Caki2 (cell line): Measurements from ENCODE around the gene DHX30. TPM values are rescaled to one million over a fixed set of nuclear protein-coding genes. Genes with fewer than 3 reads are reported as not detected.
"Not testable (repeated sequence)": the region's sequence is repeated elsewhere in the genome, so short reads cannot be mapped to it uniquely, and the experiment has no call there.

ENCODE experiments used
- DNase-seq: peaks from one replicate; pipeline ENCODE4 v3.0.0-alpha.2; 2015; ENCODE audit warnings: low read depth
- in situ Hi-C: cut with HindIII; loops from 2 replicates; pipeline ENCODE4 v1.10.0; 2016; ENCODE audit warnings: low sequenced_read_pairs, low pct_unique_long_range_greater_than_20kb, mixed read lengths
- total RNA-seq: library from RNA; depleted of rRNA; stranded (reverse); fragments of >200 nt; shearing (Covaris generic); gene quantifications from 2 replicates; pipeline ENCODE4 v1.2.3, GENCODE V29; 2014; ENCODE audit warnings: low replicate concordance; rRNA removed

DHX30 gene, protein sequence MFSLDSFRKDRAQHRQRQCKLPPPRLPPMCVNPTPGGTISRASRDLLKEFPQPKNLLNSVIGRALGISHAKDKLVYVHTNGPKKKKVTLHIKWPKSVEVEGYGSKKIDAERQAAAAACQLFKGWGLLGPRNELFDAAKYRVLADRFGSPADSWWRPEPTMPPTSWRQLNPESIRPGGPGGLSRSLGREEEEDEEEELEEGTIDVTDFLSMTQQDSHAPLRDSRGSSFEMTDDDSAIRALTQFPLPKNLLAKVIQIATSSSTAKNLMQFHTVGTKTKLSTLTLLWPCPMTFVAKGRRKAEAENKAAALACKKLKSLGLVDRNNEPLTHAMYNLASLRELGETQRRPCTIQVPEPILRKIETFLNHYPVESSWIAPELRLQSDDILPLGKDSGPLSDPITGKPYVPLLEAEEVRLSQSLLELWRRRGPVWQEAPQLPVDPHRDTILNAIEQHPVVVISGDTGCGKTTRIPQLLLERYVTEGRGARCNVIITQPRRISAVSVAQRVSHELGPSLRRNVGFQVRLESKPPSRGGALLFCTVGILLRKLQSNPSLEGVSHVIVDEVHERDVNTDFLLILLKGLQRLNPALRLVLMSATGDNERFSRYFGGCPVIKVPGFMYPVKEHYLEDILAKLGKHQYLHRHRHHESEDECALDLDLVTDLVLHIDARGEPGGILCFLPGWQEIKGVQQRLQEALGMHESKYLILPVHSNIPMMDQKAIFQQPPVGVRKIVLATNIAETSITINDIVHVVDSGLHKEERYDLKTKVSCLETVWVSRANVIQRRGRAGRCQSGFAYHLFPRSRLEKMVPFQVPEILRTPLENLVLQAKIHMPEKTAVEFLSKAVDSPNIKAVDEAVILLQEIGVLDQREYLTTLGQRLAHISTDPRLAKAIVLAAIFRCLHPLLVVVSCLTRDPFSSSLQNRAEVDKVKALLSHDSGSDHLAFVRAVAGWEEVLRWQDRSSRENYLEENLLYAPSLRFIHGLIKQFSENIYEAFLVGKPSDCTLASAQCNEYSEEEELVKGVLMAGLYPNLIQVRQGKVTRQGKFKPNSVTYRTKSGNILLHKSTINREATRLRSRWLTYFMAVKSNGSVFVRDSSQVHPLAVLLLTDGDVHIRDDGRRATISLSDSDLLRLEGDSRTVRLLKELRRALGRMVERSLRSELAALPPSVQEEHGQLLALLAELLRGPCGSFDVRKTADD
- 67.0 and 67.2 TPM in 2 replicates for total RNA-seq

- in situ Hi-C loops, result no loop called here
- DNase-seq, result peak; percentile 81
These were observed at the start of gene DHX30 for GRCh38 chr3:47802734-47803479. DHX30 (plus strand) TSS chr3:47803138; CDS start chr3:47810684, 7,546 bp downstream.

- in situ Hi-C loops, result no loop called here
- DNase-seq, result no peak
These were observed 44.5 kb upstream of the DHX30 start for GRCh38 chr3:47758261-47759025.

DNA sequence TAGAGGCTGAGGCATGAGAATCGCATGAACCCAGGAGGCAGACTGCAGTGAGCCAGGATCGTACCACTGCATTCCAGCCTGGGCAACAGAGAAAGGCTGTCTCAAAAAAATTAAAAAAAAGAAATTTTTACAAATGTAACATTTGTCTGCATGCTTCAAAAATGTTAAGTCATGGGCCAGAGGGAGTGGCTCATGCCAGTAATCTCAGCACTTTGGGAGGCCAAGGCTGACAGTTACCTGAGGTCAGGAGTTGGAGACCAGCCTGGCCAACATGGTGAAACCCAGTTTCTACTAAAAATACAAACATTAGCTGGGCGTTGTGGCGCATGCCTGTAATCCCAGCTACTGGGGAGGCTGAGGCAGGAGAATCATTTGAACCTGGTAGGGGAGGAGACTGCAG lies 42.7 kb upstream of the DHX30 start:
- DNase-seq, in situ Hi-C loops: not testable (repeated sequence)

- DNase-seq, result no peak
- in situ Hi-C loops, result no loop called here
These were observed 41.9 kb upstream of the DHX30 start for GRCh38 chr3:47761046-47761445.

DNA sequence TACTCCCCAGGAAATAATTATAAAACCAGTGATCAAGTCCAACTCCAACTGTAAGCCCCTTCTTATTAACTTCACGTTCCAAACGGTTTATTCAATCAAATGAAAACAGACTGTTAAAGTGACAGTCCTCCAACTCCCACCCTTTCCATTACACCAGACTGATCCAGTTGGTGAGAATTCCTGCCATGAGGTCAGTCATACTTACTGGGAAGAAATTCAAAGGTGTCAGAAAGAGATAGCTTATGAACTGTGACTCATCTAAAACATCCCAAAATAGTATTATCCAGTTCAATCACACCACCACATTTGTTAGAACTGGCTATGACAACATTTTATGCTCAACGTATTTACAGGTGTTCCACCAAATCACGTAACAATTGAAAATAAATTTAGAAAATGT lies 40.7 kb upstream of the DHX30 start:
- DNase-seq, result peak; percentile 4
- in situ Hi-C loops, result no loop called here

- DNase-seq, result no peak
- in situ Hi-C loops, result no loop called here
These were observed 36.8 kb upstream of the DHX30 start for GRCh38 chr3:47766186-47766585.

DNA sequence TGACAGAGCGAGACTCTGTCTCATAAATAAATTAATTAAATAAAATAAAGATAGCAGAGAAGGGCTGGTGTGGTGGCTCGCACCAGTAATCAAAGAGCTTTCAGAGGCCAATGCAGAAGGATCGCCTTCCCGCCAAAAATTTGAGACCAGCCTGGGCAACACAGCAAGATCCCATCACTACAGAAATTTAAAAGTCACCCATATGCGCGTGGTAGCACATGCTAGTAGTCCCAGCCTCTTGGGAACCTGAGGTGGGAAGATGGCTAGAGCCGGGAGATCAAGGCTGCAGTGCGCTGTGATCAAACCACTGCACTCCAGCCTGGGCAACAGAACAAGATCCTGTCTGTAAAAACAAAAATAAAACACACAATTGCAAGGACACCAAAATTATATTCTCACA lies 30.9 kb upstream of the DHX30 start:
- no peak for DNase-seq
- in situ Hi-C loops, result no loop called here

DNA sequence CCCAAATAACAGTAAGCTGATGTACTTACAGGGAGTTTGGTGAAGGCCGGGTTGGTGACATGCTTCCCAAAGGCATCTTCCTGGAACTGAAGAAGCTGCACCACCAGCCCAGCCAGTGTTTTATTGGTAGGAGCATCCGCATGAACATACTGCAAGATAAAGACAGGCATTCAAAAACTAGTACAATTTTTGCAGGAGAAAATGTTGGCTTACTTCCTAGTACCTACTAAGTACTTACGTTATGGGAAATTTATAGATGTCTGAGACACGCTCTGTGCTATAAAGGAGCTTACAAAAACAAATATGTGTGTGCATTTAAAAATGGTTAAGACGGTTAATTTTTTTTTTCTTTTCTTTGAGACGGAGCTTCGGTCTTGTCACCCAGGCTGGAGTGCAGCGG lies 30.1 kb upstream of the DHX30 start:
- DNase-seq, result no peak
- in situ Hi-C loops, result no loop called here

GRCh38 chr3:47778746-47779145 lies 24.2 kb upstream of the DHX30 start:
- in situ Hi-C loops, result no loop called here
- DNase-seq, result no peak

GRCh38 chr3:47780741-47781684 lies 21.9 kb upstream of the DHX30 start:
- in situ Hi-C loops, result no loop called here
- DNase-seq, result peak; percentile 56

DNA sequence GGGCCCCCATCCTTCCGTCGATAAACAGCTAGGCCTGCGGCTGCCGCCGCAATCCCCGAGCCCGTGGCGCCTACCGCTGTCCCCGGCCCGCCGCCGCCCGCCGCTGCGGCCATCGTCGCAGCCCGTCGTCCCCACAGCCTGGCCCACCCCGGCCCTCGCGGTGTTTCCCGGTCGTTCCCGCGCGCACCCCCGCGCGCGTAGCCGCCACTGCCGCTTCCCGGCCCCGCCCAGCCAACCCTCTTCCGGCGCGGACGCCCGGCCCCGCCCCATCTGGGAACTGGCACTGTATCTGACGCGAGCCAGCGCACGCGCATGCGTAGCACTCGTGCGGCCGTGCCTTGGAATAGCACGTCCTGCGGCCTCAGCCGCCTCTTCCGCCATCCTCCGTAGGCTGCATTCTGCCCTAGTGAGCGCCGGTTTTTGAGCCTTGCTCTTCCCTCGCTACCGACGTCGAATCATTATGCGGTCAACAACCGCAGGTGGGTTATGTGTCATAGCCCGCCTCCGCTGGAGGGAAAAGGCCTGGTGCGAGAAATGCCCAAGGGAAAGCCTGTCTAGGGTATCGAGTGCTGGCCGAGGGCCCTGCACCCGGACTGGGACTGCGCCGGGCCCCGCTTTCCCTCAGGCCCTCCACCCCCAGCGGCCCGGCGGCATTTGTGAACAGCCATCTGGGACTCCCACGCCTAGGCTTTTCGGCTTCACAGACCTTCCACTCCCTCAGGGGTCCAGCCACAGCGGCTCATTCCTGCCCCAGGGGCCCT lies 21.1 kb upstream of the DHX30 start, which contains the start of gene SMARCC1:
SMARCC1 (minus strand) TSS at position 209 of the 761 bp plus-strand sequence; CDS start at position 113, 96 bp downstream.
- peak; percentile 90 for DNase-seq
- in situ Hi-C loops, result no loop called here

DNA sequence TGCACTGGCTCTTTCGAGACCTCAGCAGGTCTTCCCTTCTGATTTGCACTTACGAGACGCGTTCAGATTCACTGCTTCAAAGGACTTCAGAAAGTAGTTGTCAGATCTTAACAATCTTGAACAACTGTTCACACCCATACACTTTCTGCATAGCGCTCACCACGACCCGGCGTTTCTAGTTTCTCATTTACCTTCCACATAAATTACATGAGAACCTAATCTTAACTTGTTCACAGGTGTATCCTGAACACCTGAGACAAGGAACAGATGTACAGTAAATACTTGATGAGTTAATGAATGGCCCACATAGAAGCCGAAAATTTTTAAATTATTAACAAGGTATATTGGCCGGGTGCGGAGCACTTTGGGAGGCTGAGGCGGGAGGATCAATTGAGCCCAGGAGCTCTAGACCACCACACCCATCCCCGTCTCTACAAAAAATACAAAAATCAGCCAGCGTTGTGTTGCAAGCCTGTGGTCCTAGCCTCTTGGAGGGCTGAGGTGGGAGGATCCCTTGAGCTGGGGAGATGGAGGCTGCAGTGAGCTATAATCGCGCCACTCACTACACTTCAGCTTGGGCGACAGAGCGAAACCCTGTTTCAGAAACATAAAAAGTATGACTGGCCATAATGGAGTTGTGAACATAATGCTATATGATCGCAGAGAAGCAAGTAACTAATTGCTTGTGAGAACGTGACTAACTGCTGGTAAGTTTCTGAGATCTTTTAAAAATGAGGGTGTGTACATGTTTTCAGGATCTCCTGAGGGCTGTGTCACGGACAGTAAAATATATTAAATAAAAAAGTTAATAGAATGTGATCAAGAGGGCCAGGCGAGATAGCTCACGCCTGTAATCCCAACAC lies 20.3 kb upstream of the DHX30 start:
- DNase-seq, result peak; percentile 44
- in situ Hi-C loops, result no loop called here

- in situ Hi-C loops, result no loop called here
These were observed 19.3 kb upstream of the DHX30 start for GRCh38 chr3:47783673-47784072.

GRCh38 chr3:47791193-47791855 lies 11.6 kb upstream of the DHX30 start:
- no peak for DNase-seq
- in situ Hi-C loops, result no loop called here

More at GRCh38 chr3:47783673-47784072, 19.3 kb upstream of the DHX30 start:
- DNase-seq, result no peak
